ENCODE data around the gene GAGE2A.
"Not testable (repeated sequence)": the region's sequence is repeated elsewhere in the genome, so short reads cannot be mapped to it uniquely, and the experiment has no call there.

DNA sequence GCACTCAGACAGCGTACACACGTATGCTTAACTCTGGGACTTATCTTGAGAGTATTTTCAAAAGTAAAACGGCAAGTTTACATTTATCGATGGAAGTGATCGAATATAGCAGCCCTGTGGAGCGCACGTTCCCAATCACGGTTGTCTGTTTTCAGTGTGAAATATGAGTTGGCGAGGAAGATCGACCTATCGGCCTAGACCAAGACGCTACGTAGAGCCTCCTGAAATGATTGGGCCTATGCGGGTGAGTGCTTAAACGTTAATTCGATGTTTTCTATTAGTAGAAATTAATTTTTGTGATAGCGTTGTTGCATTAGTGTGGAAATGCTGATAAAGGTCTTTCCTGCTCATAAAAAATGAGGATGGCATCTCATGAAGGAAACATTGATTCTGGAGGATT, 1.2 kb downstream of the GAGE2A start:
- not testable (repeated sequence) for TF ChIP-seq MAX (IDR thresholded peaks at IDR 0.05; ENCODE audit: low read depth); MEF2A (IDR thresholded peaks at IDR 0.05; ENCODE audit: borderline replicate concordance, low read depth); POLR2AphosphoS5 (IDR thresholded peaks at IDR 0.05; ENCODE audit: low read depth, low read length)
- TF ChIP-seq, protein P1, sequence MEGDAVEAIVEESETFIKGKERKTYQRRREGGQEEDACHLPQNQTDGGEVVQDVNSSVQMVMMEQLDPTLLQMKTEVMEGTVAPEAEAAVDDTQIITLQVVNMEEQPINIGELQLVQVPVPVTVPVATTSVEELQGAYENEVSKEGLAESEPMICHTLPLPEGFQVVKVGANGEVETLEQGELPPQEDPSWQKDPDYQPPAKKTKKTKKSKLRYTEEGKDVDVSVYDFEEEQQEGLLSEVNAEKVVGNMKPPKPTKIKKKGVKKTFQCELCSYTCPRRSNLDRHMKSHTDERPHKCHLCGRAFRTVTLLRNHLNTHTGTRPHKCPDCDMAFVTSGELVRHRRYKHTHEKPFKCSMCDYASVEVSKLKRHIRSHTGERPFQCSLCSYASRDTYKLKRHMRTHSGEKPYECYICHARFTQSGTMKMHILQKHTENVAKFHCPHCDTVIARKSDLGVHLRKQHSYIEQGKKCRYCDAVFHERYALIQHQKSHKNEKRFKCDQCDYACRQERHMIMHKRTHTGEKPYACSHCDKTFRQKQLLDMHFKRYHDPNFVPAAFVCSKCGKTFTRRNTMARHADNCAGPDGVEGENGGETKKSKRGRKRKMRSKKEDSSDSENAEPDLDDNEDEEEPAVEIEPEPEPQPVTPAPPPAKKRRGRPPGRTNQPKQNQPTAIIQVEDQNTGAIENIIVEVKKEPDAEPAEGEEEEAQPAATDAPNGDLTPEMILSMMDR (IDR thresholded peaks at IDR 0.05), result not testable (repeated sequence)
